ENCODE data around the gene APBA3. TPM values are rescaled to one million over a fixed set of nuclear protein-coding genes. Genes with fewer than 3 reads are reported as not detected.

Gene APBA3
- total RNA-seq, 3 donors from 2014 or later, result 18.9 to 23.0 (median 19.2) TPM

DNA sequence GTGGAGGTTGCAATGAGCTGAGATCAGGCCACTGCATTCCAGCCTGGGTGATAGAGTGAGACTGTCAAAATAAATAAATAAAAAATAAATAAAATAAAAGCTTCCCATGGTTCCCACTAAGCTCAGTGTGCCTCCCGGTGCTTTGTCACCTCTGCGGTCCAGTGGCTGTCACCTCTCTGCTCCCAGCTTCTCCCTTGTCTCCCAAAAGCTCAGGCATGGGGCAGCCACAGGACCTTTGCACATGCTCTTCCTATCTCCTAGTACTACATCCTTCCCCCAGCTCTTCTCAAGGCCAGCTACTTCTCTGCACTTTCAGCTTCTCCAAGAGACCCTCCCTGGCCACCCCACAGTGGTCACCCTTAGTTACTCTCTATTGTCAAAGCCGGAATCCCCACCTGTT, 32.3 kb upstream of the APBA3 start:
- intact Hi-C loops (cut with DNase I, micrococcal nuclease), result no loop called here
- H3K4me1 ChIP-seq (ENCODE audit: low read depth), result no peaks in the 10 kb centered on the region
- no peak overlapping the region for H3K4me3 ChIP-seq
- H3K36me3 ChIP-seq (ENCODE audit: low read depth), result no peaks in the 10 kb centered on the region
- DNase-seq, result no peak
- H3K9me3 ChIP-seq, result no peaks in the 10 kb centered on the region
- no peak for ATAC-seq
- no peak for TF ChIP-seq CTCF (IDR thresholded peaks at IDR 0.05)

DNA sequence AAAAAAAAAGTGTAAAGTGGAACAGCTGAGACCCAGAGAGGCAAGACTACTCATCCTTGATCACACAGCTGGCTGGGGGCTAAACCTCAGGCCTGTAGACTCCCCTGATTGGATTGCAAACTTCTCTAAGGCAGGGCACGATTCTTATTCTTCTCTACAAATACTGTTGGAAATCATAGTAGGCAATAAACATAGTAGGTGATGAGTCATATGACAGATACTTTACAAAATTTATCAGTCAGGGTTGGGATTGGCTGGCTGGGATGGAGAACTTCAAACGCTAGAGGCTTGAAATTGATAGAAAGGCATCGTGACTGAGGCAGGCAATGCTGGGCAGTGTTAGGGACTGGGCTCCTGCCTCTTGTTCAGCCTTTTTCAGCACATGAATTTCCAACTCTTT, 30.6 kb upstream of the APBA3 start:
- no peaks in the 10 kb centered on the region for H3K36me3 ChIP-seq (ENCODE audit: low read depth)
- no peaks in the 10 kb centered on the region for H3K4me1 ChIP-seq (ENCODE audit: low read depth)
- ATAC-seq (no peak), DNase-seq (no peak)
- TF ChIP-seq CTCF (IDR thresholded peaks at IDR 0.05), result no peak
- no peak overlapping the region for H3K4me3 ChIP-seq
- intact Hi-C loops (cut with DNase I, micrococcal nuclease), result no loop called here
- no peaks in the 10 kb centered on the region for H3K9me3 ChIP-seq

GRCh38 chr19:3790941-3791340, 29.4 kb upstream of the APBA3 start:
- DNase-seq (no peak), ATAC-seq (no peak)
- H3K9me3 ChIP-seq, result no peaks in the 10 kb centered on the region
- H3K4me3 ChIP-seq, result no peak overlapping the region
- H3K4me1 ChIP-seq (ENCODE audit: low read depth), result no peaks in the 10 kb centered on the region
- no peaks in the 10 kb centered on the region for H3K36me3 ChIP-seq (ENCODE audit: low read depth)
- TF ChIP-seq CTCF (IDR thresholded peaks at IDR 0.05), result no peak
- intact Hi-C loops (cut with DNase I, micrococcal nuclease), result no loop called here

- no peaks in the 10 kb centered on the region for H3K4me1 ChIP-seq (ENCODE audit: low read depth)
- H3K4me3 ChIP-seq, result no peak overlapping the region
- intact Hi-C loops (cut with DNase I, micrococcal nuclease), result no loop called here
- TF ChIP-seq CTCF (IDR thresholded peaks at IDR 0.05), result no peak
- DNase-seq (no peak), ATAC-seq (no peak)
- no peaks in the 10 kb centered on the region for H3K9me3 ChIP-seq
- no peaks in the 10 kb centered on the region for H3K36me3 ChIP-seq (ENCODE audit: low read depth)
These were observed 28.8 kb upstream of the APBA3 start for GRCh38 chr19:3790209-3790734.

GRCh38 chr19:3788996-3789778, 27.7 kb upstream of the APBA3 start:
- Histone ChIP-seq H3K36me3 (ENCODE audit: low read depth) (no peaks in the 10 kb centered on the region), H3K9me3 (no peaks in the 10 kb centered on the region), H3K4me1 (ENCODE audit: low read depth) (no peaks in the 10 kb centered on the region), H3K4me3 (no peak overlapping the region)
- intact Hi-C loops (cut with DNase I, micrococcal nuclease), result no loop called here
- TF ChIP-seq CTCF (IDR thresholded peaks at IDR 0.05), result no peak
- no peak for DNase-seq
- peak; percentile 11 for ATAC-seq

Data from mucosa of descending colon (tissue), 3 donors.